ENCODE results near the gene RPS6KA2. TPM values are rescaled to one million over a fixed set of nuclear protein-coding genes. Genes with fewer than 3 reads are reported as not detected.
A peak's percentile ranks its signal among the peaks of the same experiment; 100 is the strongest.
"Not testable (repeated sequence)": the region's sequence is repeated elsewhere in the genome, so short reads cannot be mapped to it uniquely, and the experiment has no call there.

Gene RPS6KA2
- total RNA-seq, 3 donors from 2014 or later (not counting 1 experiment from before 2014, with no cell fraction given), result 2.8 to 4.5 (median 2.9) TPM

GRCh38 chr6:166541366-166541765 is 85.7 kb downstream of the RPS6KA2 start:
- no peaks in the 10 kb centered on the region for H3K36me3 Mint-ChIP-seq
- H3K9me3 Mint-ChIP-seq, result no peaks in the 10 kb centered on the region
- no peaks in the 10 kb centered on the region for H3K9me3 ChIP-seq (ENCODE audit: control insufficient read depth, insufficient read depth, low read length)
- H3K27ac Mint-ChIP-seq, result peak overlapping the region; percentile 75 to 84
- 78% methylated on average over 12 of the region's 12 CpGs for WGBS (ENCODE audit: insufficient coverage)
- H3K4me3 ChIP-seq (ENCODE audit: low read length), result peak overlapping the region; percentile 2
- no peaks in the 10 kb centered on the region for H3K27me3 ChIP-seq (ENCODE audit: control insufficient read depth, insufficient read depth, low read length)
- H3K4me3 Mint-ChIP-seq, result peak overlapping the region; percentile 76
- peak overlapping the region; percentile 76 for H3K27ac ChIP-seq (ENCODE audit: low read length)
- H3K4me1 ChIP-seq (ENCODE audit: control insufficient read depth, insufficient read depth, low read length), result peaks cover 34% of the 10 kb centered on the region
- DNase-seq, result no peak
- no peaks in the 10 kb centered on the region for H3K36me3 ChIP-seq (ENCODE audit: control insufficient read depth, insufficient read depth, low read length)
- intact Hi-C loops (cut with micrococcal nuclease), result loop anchor here (10.0 kb wide), 1 partner anchor 107 kb away; no protein-coding TSS in a partner anchor
- no peak for TF ChIP-seq CTCF (IDR thresholded peaks at IDR 0.05)
- no peak for ATAC-seq
- H3K27me3 Mint-ChIP-seq (ENCODE audit: low read depth in 2 of 2), result peaks cover 0 to 7% of the 10 kb centered on the region in 2 donors
- peaks cover 39 to 40% of the 10 kb centered on the region in 2 donors for H3K4me1 Mint-ChIP-seq

GRCh38 chr6:166540631-166541331 is 86.3 kb downstream of the RPS6KA2 start:
- DNase-seq, result peak; percentile 48 to 83
- H3K27ac ChIP-seq (ENCODE audit: low read length), result peak overlapping the region; percentile 76
- H3K4me1 Mint-ChIP-seq, result peaks cover 39 to 40% of the 10 kb centered on the region in 2 donors
- H3K4me3 Mint-ChIP-seq, result peak overlapping the region; percentile 76
- TF ChIP-seq CTCF (IDR thresholded peaks at IDR 0.05), result no peak
- no peaks in the 10 kb centered on the region for H3K36me3 Mint-ChIP-seq
- no peaks in the 10 kb centered on the region for H3K9me3 ChIP-seq (ENCODE audit: control insufficient read depth, insufficient read depth, low read length)
- H3K27me3 ChIP-seq (ENCODE audit: control insufficient read depth, insufficient read depth, low read length), result no peaks in the 10 kb centered on the region
- H3K36me3 ChIP-seq (ENCODE audit: control insufficient read depth, insufficient read depth, low read length), result no peaks in the 10 kb centered on the region
- H3K27me3 Mint-ChIP-seq (ENCODE audit: low read depth in 2 of 2), result peaks cover 0 to 3% of the 10 kb centered on the region in 2 donors
- ATAC-seq, result peak; percentile 91 to 95 (median 94)
- intact Hi-C loops (cut with micrococcal nuclease), result loop anchor here (10.0 kb wide), 1 partner anchor 106 kb away; no protein-coding TSS in a partner anchor
- H3K9me3 Mint-ChIP-seq, result no peaks in the 10 kb centered on the region
- peak overlapping the region; percentile 2 for H3K4me3 ChIP-seq (ENCODE audit: low read length)
- H3K4me1 ChIP-seq (ENCODE audit: control insufficient read depth, insufficient read depth, low read length), result peaks cover 34% of the 10 kb centered on the region
- WGBS (ENCODE audit: insufficient coverage), result 30% methylated on average over 17 of the region's 18 CpGs
- peak overlapping the region; percentile 75 to 84 for H3K27ac Mint-ChIP-seq

GRCh38 chr6:166539543-166539942 is 87.5 kb downstream of the RPS6KA2 start:
- ATAC-seq (no peak), DNase-seq (no peak)
- no peak for TF ChIP-seq CTCF (IDR thresholded peaks at IDR 0.05)
- H3K27ac ChIP-seq (ENCODE audit: low read length), result no peak overlapping the region
- Mint-ChIP-seq H3K9me3 (no peaks in the 10 kb centered on the region), H3K4me3 (no peak overlapping the region), H3K4me1 (peaks cover 39 to 40% of the 10 kb centered on the region in 2 donors), H3K27ac (peak overlapping the region in 1 of 2 donors; percentile 29), H3K27me3 (ENCODE audit: low read depth in 2 of 2) (no peaks in the 10 kb centered on the region), H3K36me3 (no peaks in the 10 kb centered on the region)
- no peaks in the 10 kb centered on the region for H3K9me3 ChIP-seq (ENCODE audit: control insufficient read depth, insufficient read depth, low read length)
- H3K36me3 ChIP-seq (ENCODE audit: control insufficient read depth, insufficient read depth, low read length), result no peaks in the 10 kb centered on the region
- no peaks in the 10 kb centered on the region for H3K27me3 ChIP-seq (ENCODE audit: control insufficient read depth, insufficient read depth, low read length)
- intact Hi-C loops (cut with micrococcal nuclease), result no loop called here
- H3K4me1 ChIP-seq (ENCODE audit: control insufficient read depth, insufficient read depth, low read length), result peaks cover 34% of the 10 kb centered on the region
- H3K4me3 ChIP-seq (ENCODE audit: low read length), result no peak overlapping the region
- WGBS (ENCODE audit: insufficient coverage), result 95% methylated on average over 3 of the region's 4 CpGs

GRCh38 chr6:166539011-166539385 is 88.1 kb downstream of the RPS6KA2 start:
- DNase-seq; H3K36me3 Mint-ChIP-seq; H3K9me3 ChIP-seq (ENCODE audit: control insufficient read depth, insufficient read depth, low read length); ATAC-seq; intact Hi-C loops (cut with micrococcal nuclease); H3K27ac ChIP-seq (ENCODE audit: low read length); H3K27me3 ChIP-seq (ENCODE audit: control insufficient read depth, insufficient read depth, low read length); H3K9me3 Mint-ChIP-seq; H3K4me3 ChIP-seq (ENCODE audit: low read length); H3K36me3 ChIP-seq (ENCODE audit: control insufficient read depth, insufficient read depth, low read length); H3K27me3 Mint-ChIP-seq (ENCODE audit: low read depth in 2 of 2): not testable (repeated sequence)
- 95% methylated on average over 9 of the region's 9 CpGs for WGBS (ENCODE audit: insufficient coverage)
- H3K4me1 ChIP-seq (ENCODE audit: control insufficient read depth, insufficient read depth, low read length), result peaks cover 34% of the 10 kb centered on the region
- Mint-ChIP-seq H3K27ac (peak overlapping the region in 1 of 2 donors; percentile 29), H3K4me1 (peaks cover 39 to 40% of the 10 kb centered on the region in 2 donors), H3K4me3 (peak overlapping the region; percentile 40)

Data from natural killer cell (primary cell).